OCI-LY3 (cell line): Measurements from ENCODE around the gene ZFR2.

ENCODE experiments used
- EZH2phosphoT487 ChIP-seq: fragments of 200-600 bp; shearing (Covaris generic); IDR thresholded peaks from 2 replicates; pipeline ENCODE4 v1.6.1; 2018; ENCODE audit warnings: antibody characterized with exemption, mixed run types, low read depth
- TF ChIP-seq, protein P1 (sequence below): fragments of 200-600, 300-600 bp; sonication (generic); IDR thresholded peaks from 2 replicates; pipeline ENCODE4 v1.5.1; 2014; ENCODE audit warnings: antibody characterized with exemption, low read length, low read depth

- TF ChIP-seq, protein P1, sequence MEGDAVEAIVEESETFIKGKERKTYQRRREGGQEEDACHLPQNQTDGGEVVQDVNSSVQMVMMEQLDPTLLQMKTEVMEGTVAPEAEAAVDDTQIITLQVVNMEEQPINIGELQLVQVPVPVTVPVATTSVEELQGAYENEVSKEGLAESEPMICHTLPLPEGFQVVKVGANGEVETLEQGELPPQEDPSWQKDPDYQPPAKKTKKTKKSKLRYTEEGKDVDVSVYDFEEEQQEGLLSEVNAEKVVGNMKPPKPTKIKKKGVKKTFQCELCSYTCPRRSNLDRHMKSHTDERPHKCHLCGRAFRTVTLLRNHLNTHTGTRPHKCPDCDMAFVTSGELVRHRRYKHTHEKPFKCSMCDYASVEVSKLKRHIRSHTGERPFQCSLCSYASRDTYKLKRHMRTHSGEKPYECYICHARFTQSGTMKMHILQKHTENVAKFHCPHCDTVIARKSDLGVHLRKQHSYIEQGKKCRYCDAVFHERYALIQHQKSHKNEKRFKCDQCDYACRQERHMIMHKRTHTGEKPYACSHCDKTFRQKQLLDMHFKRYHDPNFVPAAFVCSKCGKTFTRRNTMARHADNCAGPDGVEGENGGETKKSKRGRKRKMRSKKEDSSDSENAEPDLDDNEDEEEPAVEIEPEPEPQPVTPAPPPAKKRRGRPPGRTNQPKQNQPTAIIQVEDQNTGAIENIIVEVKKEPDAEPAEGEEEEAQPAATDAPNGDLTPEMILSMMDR = no peak
- no peak for TF ChIP-seq EZH2phosphoT487
Measured at GRCh38 chr19:3849787-3850186, 19.1 kb downstream of the ZFR2 start.
